IMR-90 (cell line): ENCODE results near the gene OGT.
"Not testable (repeated sequence)": the region's sequence is repeated elsewhere in the genome, so short reads cannot be mapped to it uniquely, and the experiment has no call there.

Experiments
- CEBPB ChIP-seq: IDR thresholded peaks from 2 replicates; pipeline ENCODE4 v1.6.1; 2012; ENCODE audit warnings: low read depth, low read length, improper control_type of control experiment
- FOS ChIP-seq: fragments of 150-350 bp; IDR thresholded peaks from 2 replicates; pipeline ENCODE4 v1.6.1; 2016; ENCODE audit warnings: low read depth, low read length
- MAFK ChIP-seq: IDR thresholded peaks from 2 replicates; pipeline ENCODE4 v1.6.1; 2012; ENCODE audit warnings: low read depth, low read length, improper control_type of control experiment
- MAZ ChIP-seq: IDR thresholded peaks from 2 replicates; pipeline ENCODE4 v1.6.1; 2012; ENCODE audit warnings: low read depth, mild to moderate bottlenecking, low read length, improper control_type of control experiment, moderate library complexity, borderline replicate concordance
- NFE2L2 ChIP-seq: fragments of 150-350 bp; IDR thresholded peaks from 2 replicates; pipeline ENCODE4 v1.6.1; 2016; ENCODE audit warnings: low read depth, mild to moderate bottlenecking, low read length
- POLR2A ChIP-seq: IDR thresholded peaks from 2 replicates; pipeline ENCODE4 v1.6.1; 2012; ENCODE audit warnings: mild to moderate bottlenecking, low read depth, low read length
- RAD21 ChIP-seq: IDR thresholded peaks from 2 replicates; pipeline ENCODE4 v1.6.1; 2012; ENCODE audit warnings: low read length, improper control_type of control experiment
- RCOR1 ChIP-seq: IDR thresholded peaks from 2 replicates; pipeline ENCODE4 v1.6.1; 2012; ENCODE audit warnings: mild to moderate bottlenecking, low read length, improper control_type of control experiment; ENCODE audit not compliant: insufficient replicate concordance
- RFX5 ChIP-seq: IDR thresholded peaks from 2 replicates; pipeline ENCODE4 v1.8.0; 2012; ENCODE audit warnings: low read depth, mild to moderate bottlenecking, low read length, moderate library complexity
- SMC3 ChIP-seq: fragments of 150-350 bp; IDR thresholded peaks from 2 replicates; pipeline ENCODE4 v1.6.1; 2016; ENCODE audit warnings: low read depth, mild to moderate bottlenecking, antibody characterized with exemption, low read length, moderate library complexity
- TF ChIP-seq, protein P1 (sequence below): conservative IDR thresholded peaks from 2 replicates; pipeline ENCODE4 v1.5.1; 2012; ENCODE audit warnings: mild to moderate bottlenecking, low read depth, low read length, improper control_type of control experiment
- TF ChIP-seq, protein P2 (sequence below): fragments of 150-350 bp; IDR thresholded peaks from 2 replicates; pipeline ENCODE4 v1.6.1; 2017; ENCODE audit warnings: mild to moderate bottlenecking, antibody characterized with exemption, low read length, low read depth
- TF ChIP-seq, protein P3 (sequence below): fragments of 150-350 bp; IDR thresholded peaks from 2 replicates; pipeline ENCODE4 v1.6.1; 2016; ENCODE audit warnings: low read depth, mild to moderate bottlenecking, low read length, moderate library complexity, borderline replicate concordance

GRCh38 chrX:71593210-71593609, 60.3 kb downstream of the OGT start:
- not testable (repeated sequence) for TF ChIP-seq POLR2A, RCOR1, MAZ, FOS, MAFK, RFX5, SMC3, NFE2L2, CEBPB, RAD21
- TF ChIP-seq, protein P1, sequence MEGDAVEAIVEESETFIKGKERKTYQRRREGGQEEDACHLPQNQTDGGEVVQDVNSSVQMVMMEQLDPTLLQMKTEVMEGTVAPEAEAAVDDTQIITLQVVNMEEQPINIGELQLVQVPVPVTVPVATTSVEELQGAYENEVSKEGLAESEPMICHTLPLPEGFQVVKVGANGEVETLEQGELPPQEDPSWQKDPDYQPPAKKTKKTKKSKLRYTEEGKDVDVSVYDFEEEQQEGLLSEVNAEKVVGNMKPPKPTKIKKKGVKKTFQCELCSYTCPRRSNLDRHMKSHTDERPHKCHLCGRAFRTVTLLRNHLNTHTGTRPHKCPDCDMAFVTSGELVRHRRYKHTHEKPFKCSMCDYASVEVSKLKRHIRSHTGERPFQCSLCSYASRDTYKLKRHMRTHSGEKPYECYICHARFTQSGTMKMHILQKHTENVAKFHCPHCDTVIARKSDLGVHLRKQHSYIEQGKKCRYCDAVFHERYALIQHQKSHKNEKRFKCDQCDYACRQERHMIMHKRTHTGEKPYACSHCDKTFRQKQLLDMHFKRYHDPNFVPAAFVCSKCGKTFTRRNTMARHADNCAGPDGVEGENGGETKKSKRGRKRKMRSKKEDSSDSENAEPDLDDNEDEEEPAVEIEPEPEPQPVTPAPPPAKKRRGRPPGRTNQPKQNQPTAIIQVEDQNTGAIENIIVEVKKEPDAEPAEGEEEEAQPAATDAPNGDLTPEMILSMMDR: not testable (repeated sequence)
- TF ChIP-seq, protein P2, sequence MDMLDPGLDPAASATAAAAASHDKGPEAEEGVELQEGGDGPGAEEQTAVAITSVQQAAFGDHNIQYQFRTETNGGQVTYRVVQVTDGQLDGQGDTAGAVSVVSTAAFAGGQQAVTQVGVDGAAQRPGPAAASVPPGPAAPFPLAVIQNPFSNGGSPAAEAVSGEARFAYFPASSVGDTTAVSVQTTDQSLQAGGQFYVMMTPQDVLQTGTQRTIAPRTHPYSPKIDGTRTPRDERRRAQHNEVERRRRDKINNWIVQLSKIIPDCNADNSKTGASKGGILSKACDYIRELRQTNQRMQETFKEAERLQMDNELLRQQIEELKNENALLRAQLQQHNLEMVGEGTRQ: not testable (repeated sequence)
- TF ChIP-seq, protein P3, sequence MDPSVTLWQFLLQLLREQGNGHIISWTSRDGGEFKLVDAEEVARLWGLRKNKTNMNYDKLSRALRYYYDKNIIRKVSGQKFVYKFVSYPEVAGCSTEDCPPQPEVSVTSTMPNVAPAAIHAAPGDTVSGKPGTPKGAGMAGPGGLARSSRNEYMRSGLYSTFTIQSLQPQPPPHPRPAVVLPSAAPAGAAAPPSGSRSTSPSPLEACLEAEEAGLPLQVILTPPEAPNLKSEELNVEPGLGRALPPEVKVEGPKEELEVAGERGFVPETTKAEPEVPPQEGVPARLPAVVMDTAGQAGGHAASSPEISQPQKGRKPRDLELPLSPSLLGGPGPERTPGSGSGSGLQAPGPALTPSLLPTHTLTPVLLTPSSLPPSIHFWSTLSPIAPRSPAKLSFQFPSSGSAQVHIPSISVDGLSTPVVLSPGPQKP: not testable (repeated sequence)
